ENCODE data around the gene MANSC4.
"Not testable (repeated sequence)": the region's sequence is repeated elsewhere in the genome, so short reads cannot be mapped to it uniquely, and the experiment has no call there.

Gene MANSC4

DNA sequence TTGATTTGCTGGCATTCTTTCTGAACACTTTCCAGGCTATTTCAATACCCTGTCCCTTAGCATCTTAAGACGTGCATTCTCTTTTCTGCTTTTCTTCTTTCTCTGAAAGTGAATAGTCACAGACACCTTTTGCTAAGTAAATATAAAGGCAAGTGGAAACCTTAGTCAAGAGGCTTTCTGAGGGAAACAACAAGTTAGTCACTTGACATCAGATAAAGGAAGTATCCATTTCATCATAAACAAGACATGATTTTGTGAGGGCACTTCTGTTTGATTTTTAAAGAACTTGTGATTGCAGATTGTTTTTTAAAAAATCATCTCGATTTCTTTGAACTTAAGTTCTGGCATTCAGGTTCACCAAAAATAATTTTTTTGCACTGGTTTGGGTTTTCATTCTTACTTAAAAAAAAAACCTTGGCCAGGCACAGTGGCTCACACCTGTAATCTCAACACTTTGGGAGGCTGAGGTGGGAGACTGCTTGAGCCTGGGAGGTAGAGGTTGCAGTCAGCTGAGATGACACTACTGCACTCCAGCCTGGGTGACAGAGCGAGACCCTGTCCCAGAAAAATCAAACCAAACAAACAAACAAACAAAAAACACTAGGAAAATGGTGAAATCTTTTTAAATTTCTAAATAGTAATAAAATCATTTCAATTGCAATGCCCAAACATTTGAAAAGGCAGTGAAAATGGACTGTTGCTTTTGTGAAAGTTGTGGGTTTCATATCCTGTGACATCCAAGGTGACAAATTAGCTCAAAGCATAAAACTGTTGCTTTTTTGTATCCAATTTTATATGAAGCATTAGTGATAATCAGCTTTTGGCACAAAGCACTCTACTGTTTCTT is 8.3 kb downstream of the MANSC4 start:
- in situ Hi-C loops (cut with HindIII; ENCODE audit: low pct_ligation_motif_present, low pct_unique_long_range_greater_than_20kb, low sequenced_read_pairs) = no loop called here
- no peak for DNase-seq

DNA sequence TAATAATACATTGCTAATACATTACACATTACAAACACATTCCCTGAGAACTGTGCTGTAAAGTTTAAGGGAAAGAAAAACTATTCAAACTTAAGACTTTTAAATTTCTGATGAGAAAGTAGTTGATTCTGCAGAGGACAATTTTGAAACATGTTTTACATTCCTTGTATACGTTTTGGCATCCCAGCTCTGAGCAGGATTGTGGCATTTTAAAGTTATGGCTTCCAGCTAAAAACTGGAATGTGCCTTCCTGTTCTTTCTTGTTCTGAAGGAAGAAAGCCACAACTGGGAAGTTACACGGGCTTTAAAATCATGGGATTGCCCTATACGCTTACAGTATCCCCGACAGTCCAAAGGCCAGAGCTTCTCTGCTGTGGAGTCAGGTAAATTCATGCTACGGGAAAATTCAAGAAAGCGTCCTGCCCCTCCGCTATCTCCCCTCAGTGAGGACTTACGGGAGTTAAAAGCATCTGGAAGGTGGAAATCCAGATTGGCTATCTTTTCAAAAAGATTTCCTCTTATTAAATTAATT is 10.8 kb downstream of the MANSC4 start:
- no peak for DNase-seq
- in situ Hi-C loops (cut with HindIII; ENCODE audit: low pct_ligation_motif_present, low pct_unique_long_range_greater_than_20kb, low sequenced_read_pairs) = no loop called here

GRCh38 chr12:27766587-27766986 is 13.4 kb downstream of the MANSC4 start:
- in situ Hi-C loops (cut with HindIII; ENCODE audit: low pct_ligation_motif_present, low pct_unique_long_range_greater_than_20kb, low sequenced_read_pairs) = no loop called here

DNA sequence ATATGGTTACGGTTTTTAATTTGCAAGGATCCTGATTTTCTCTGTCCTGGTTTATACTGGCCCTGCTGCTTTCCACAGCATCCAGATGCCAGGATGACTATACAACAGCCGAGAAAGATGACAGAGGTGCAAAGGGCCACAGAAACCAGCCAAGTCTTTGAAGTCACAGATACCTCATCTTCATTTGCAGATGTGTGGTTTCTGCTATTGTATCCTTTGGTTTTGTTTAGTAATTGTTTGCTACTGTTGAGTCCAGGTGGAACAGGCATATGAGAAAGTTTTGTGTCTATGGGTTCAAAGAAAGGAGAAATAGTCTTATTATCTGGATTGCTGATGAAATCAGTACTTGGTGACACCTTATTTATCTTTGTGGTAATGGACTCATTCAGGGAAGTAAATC is 17.3 kb downstream of the MANSC4 start:
- no peak for DNase-seq
- in situ Hi-C loops (cut with HindIII; ENCODE audit: low pct_ligation_motif_present, low pct_unique_long_range_greater_than_20kb, low sequenced_read_pairs) = no loop called here

More at GRCh38 chr12:27766587-27766986, 13.4 kb downstream of the MANSC4 start:
- DNase-seq = no peak

- in situ Hi-C loops (cut with HindIII; ENCODE audit: low pct_ligation_motif_present, low pct_unique_long_range_greater_than_20kb, low sequenced_read_pairs) = no loop called here
- no peak for DNase-seq
Observed at GRCh38 chr12:27756670-27757195, 23.3 kb downstream of the MANSC4 start.

DNA sequence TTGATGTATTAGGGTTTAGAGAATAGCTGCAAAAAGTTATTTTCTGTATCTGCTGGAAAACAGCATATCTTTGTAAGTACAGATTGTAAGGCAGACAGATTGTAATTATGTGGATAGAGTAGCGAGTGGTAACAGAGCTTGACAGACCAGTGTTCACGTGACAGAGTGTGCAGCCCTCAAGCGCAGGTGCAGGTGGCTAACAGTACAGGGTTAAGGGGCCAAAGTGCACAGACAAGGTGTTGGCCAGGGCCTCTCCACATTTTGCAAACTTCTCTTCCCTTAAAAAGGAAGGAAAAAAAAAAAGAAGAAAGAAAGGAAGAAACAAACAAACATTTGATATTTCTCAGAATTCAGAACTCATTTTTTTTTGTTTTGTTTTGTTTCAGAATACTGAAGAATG is 25.2 kb downstream of the MANSC4 start:
- no peak for DNase-seq
- in situ Hi-C loops (cut with HindIII; ENCODE audit: low pct_ligation_motif_present, low pct_unique_long_range_greater_than_20kb, low sequenced_read_pairs) = no loop called here

- DNase-seq = no peak
- in situ Hi-C loops (cut with HindIII; ENCODE audit: low pct_ligation_motif_present, low pct_unique_long_range_greater_than_20kb, low sequenced_read_pairs) = no loop called here
Observed at GRCh38 chr12:27751386-27752047, 28.5 kb downstream of the MANSC4 start.

- no peak for DNase-seq
- in situ Hi-C loops (cut with HindIII; ENCODE audit: low pct_ligation_motif_present, low pct_unique_long_range_greater_than_20kb, low sequenced_read_pairs) = loop anchor here (25.0 kb wide), 1 partner anchor 190 kb away; no protein-coding TSS in a partner anchor
Observed at GRCh38 chr12:27747111-27747820, 32.8 kb downstream of the MANSC4 start.

GRCh38 chr12:27745734-27746133 is 34.3 kb downstream of the MANSC4 start:
- not testable (repeated sequence) for DNase-seq
- in situ Hi-C loops (cut with HindIII; ENCODE audit: low pct_ligation_motif_present, low pct_unique_long_range_greater_than_20kb, low sequenced_read_pairs) = loop anchor here (25.0 kb wide), 1 partner anchor 192 kb away; no protein-coding TSS in a partner anchor

DNA sequence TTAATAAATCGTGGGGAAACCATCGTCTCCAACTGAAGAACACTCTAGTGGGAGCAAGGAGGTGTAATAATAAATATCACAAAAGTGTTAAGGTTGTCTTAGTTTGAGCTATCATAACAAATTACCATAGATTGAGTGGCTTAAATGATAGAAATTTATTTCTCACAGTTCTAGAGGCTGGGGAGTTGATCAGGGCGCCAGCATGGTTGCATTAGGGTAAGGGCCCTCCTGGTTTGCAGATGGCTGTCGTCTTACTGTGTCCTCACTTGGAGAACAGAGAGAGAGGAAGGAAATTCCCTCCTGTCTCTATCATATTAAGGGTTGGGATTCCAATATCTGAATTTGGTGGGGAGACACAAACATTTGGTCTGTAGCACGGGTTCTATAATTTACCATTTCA is 36.4 kb downstream of the MANSC4 start:
- DNase-seq = no peak
- in situ Hi-C loops (cut with HindIII; ENCODE audit: low pct_ligation_motif_present, low pct_unique_long_range_greater_than_20kb, low sequenced_read_pairs) = loop anchor here (25.0 kb wide), 1 partner anchor 194 kb away; no protein-coding TSS in a partner anchor

DNA sequence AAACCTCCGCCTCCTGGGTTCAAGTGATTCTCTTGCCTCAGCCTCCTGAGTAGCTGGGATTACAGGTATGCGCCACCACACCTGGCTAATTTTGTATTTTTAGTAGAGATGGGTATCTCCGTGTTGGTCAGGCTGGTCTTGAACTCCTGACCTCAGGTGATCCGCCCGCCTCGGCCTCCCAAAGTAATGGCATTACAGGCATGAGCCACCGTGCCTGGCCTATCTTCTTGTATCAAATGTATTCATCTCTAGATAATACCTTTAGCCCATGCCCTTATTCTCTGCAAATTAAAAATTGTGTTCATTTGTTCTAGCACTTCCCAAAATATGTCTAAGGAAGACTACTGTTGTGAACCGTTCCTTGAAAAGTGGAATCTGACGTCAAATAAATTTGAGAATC is 45.7 kb downstream of the MANSC4 start:
- DNase-seq = not testable (repeated sequence)
- in situ Hi-C loops (cut with HindIII; ENCODE audit: low pct_ligation_motif_present, low pct_unique_long_range_greater_than_20kb, low sequenced_read_pairs) = loop anchor here (25.0 kb wide), 1 partner anchor 203 kb away; no protein-coding TSS in a partner anchor

GRCh38 chr12:27733791-27734190 is 46.2 kb downstream of the MANSC4 start:
- in situ Hi-C loops (cut with HindIII; ENCODE audit: low pct_ligation_motif_present, low pct_unique_long_range_greater_than_20kb, low sequenced_read_pairs) = loop anchor here (25.0 kb wide), 1 partner anchor 204 kb away; no protein-coding TSS in a partner anchor
- no peak for DNase-seq

GRCh38 chr12:27733052-27733656 is 46.9 kb downstream of the MANSC4 start:
- in situ Hi-C loops (cut with HindIII; ENCODE audit: low pct_ligation_motif_present, low pct_unique_long_range_greater_than_20kb, low sequenced_read_pairs) = loop anchor here (25.0 kb wide), 1 partner anchor 204 kb away; no protein-coding TSS in a partner anchor
- peak; percentile 61 for DNase-seq

GRCh38 chr12:27732281-27732680 is 47.8 kb downstream of the MANSC4 start:
- in situ Hi-C loops (cut with HindIII; ENCODE audit: low pct_ligation_motif_present, low pct_unique_long_range_greater_than_20kb, low sequenced_read_pairs) = loop anchor here (25.0 kb wide), 1 partner anchor 205 kb away; no protein-coding TSS in a partner anchor
- DNase-seq = peak; percentile 42

GRCh38 chr12:27730097-27730588 is 49.9 kb downstream of the MANSC4 start:
- no peak for DNase-seq
- in situ Hi-C loops (cut with HindIII; ENCODE audit: low pct_ligation_motif_present, low pct_unique_long_range_greater_than_20kb, low sequenced_read_pairs) = loop anchor here (25.0 kb wide), 1 partner anchor 207 kb away; no protein-coding TSS in a partner anchor

- DNase-seq = no peak
- in situ Hi-C loops (cut with HindIII; ENCODE audit: low pct_ligation_motif_present, low pct_unique_long_range_greater_than_20kb, low sequenced_read_pairs) = no loop called here
Observed at GRCh38 chr12:27723212-27723611, 56.8 kb downstream of the MANSC4 start.

All from ACHN (cell line).